Bone marrow (tissue), 2 donors: ENCODE results near the gene PER2.
A peak's percentile ranks its signal among the peaks of the same experiment; 100 is the strongest.

Experiments
- DNase-seq, 2 donors: peaks; one replicate each; lab custom pipeline; 2025; lab: John Stamatoyannopoulos, UW

The PER2 gene

DNA sequence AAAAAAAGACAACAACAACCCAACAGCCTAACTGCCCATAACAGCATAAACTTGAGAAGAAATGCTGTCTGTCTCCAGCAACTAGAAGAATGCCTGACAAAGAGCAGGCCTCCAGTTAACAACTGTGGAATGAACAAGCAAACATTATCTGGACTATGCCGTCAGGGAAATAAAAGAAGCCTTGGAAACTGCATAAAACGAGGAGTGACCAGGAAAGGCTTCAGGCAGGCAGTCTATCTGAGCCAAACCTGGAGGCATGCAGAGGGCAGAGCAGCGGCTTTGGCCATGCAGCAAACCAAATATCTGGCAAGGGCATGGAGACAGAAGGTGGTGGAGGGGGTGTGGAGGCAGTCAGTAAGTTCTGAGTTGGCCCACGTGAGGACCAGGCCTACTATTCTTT lies 59.7 kb downstream of the PER2 start:
- DNase-seq = no peak

DNA sequence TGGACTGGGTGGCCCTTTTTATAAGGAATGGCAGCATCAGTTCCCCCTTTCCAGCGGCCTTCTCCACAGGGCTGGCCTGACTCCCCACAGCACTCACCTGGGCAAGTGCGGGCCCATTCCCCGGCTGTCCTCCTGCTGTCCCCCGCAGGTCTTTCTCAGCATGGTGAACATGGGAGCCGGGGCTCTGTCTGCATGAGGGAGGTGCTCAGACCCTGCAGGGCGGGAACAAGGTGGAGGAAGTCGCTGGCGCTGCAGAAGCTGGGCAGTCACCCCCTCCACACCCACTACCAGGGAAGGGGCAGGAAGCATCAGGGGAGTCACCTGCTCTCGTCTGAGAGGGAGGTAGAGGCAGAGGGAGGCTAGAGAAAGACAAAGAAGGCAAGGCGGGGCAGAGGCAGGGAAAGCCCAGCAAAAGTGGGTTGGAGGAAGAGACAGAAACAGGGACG lies 60.8 kb downstream of the PER2 start:
- no peak for DNase-seq

DNA sequence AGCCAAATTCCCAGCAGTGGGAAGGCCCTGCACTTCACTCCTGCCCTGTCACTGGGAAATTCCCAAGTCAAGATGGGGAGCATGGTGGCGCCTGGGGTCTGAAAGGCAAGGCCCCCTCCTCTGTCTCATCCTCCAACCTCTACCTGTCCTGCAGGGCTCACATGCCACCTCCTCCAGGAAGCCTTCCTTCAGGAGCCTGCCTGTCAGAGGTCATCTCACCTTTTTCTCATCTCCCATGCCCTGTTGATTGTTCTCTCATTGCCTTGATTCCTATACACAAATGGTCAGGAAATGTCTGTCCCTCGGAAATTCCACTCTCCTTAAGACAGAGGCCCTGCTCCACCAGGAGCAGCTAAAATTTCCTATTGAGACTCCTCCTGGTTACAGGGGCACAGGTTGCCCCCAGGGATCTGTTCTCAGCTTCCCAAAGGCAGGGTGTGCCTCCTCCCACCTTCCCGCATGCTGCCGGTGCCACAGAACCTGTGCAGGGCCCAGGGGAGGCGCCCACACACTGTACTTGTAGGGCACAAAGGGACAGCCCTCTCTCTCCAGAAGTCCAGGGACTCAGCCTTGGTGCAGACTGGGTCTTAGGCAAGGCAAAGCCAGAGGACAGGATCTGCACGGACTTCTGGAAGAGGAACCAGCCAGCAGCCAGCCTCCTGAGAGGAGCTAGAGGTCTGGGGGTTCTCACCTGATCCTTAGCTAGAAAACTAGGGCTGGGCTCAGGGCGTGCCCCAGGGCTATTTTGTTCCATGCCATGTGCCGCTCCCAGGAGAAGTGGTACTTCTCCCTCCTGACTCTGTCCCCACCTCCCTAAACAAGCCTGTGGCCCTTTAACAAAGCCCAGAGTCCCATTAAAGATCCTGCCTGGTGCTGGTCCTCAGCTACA lies 61.5 kb downstream of the PER2 start:
- no peak for DNase-seq

DNA sequence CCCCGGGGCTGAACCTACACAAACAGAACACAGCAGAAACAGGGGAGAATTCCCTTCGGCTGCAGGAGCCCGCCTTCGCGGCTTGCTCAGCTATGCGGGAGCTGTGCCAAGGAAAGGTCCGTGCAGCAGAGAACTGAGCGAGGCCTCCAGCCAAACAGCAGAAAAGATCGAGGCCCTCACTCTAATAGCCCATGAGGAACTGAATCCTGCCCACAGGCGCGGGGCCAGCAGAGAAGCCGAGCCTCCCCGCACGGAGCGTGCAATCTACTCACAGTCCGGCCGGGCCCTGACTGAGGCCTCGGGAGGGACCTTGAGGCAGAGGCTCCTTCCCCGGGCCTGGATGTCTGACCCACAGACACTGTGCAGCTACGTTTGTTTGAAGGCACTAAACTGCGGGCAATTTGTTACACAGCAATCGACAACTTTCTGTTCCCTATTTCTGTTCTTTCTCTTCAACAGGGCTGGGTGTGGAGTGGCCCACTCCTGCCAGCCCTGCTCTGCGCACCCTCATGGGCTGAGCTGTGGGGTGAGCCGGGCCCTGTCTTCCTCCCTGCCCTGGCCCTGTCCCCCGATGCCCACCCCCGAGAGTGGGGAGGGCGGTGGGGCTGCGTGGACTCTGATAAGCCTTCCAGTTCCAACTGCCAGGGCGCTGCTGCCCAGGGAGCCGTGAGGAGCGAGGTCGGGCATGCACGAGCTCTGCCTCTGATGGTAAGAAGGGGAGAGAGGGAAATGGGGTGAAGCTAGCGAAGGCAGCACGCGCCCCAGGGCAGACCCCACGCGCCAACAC lies 62.3 kb downstream of the PER2 start:
- no peak for DNase-seq

DNA sequence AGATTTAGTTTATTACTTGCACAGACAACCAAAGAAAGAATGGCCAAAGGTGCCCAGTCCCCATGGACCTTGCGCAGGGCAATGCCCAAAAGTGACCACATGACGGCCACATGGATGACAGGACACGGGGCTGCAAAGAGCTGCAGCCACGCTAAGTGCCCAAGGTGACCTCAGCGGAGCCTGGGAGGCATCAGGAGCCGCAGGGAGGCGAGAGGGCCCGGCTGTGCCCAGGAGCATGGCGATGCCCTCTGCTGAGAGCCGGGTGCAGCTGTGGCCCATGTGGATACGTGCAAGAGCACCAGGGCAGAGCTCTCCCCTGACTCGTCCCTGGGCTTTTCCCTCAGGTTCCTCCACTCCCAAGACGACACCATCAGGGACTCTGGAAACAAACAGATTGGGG lies 63.3 kb downstream of the PER2 start:
- DNase-seq = no peak

DNA sequence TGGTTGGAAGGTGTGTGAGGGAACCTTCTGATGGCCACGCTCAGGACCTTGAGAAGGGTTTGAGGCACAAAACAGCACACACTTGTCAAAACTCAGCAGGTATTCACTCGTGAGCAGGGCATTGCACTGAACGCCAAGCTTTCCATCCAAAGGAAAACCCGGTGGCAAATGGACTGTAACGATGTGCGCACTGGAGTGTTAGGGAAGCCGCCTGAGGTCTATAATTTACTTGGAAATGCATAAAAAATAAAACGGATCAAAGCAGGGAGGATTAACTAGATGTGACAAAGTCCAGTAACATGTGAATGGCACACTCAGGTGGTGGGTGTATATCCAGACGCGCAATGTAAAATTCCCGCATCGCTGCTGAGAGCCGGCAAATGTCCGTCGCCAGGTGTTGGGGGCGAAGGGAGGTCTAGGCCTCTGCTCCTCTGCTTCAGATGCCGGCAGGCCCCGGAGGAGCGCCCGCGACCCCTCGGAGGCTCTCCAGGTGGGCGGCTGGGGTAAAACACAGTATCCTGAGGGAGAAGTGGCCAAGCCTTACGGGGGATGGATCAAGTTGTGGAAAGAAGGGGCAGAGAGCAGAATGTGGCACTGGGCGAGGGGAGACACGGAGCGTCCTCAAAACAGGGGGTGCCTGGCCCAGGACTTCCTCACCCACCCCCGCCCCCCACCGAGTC lies 63.9 kb downstream of the PER2 start:
- no peak for DNase-seq

DNA sequence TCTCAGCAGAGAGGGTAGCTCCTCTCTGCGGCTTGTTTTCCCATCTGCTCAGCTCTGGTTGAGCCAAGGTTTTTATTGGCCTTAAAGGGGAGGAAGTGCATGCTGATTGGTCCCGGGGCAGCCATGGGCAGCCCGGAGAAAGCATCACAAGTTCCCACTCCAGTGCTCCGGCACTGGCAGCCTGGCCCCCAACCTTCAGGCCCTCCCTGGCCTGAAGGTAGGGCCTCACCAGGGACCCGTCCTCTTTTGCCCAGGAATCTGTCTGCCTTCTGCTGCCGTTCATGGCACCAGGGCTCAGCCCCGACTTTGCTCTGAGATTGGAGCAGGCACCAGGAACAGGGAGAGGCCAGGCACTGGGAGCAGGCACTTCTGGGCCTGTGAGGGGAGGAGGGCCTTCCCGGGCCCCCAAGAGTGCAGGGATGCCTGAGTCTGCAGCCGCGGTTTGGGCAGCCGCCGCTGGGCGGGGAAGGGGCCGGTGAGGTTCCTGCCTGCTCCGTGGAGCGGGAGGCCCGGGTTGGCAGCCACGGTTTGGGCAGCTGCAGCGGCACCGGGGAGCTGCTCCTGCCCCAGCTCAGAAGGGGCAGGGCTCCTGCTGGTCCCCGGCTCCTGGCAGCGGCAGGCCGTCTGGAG lies 67.4 kb downstream of the PER2 start:
- DNase-seq = no peak

DNA sequence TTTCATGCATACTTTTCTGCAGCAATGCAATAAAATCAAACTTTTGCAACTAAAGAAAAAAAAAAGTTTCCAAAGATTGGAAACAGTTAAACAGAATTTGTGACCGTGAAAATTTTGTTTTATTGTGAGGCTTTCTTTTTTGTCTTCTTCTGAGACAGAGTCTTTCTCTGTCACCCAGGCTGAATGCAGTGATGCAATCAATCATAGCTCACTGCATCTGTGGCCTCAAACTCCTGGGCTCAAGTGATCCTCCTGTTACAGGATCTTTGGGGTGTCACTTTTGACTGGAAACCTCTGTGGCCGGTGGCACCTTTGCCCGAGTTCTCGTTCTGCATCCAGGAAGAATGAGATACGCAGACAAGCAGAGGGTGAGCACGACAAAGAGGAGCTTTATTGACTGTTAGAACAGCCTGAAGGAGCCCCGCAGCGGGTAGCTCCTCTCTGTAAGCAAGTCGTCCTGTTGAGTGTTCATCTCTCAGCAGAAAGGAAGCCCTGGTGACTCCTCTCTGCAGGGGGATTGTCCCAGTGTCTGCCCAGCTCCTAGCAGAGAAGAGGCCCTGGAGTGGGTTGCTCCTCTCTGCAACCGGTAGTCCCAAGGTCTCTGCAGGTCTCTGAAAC lies 68.0 kb downstream of the PER2 start:
- DNase-seq = no peak

DNA sequence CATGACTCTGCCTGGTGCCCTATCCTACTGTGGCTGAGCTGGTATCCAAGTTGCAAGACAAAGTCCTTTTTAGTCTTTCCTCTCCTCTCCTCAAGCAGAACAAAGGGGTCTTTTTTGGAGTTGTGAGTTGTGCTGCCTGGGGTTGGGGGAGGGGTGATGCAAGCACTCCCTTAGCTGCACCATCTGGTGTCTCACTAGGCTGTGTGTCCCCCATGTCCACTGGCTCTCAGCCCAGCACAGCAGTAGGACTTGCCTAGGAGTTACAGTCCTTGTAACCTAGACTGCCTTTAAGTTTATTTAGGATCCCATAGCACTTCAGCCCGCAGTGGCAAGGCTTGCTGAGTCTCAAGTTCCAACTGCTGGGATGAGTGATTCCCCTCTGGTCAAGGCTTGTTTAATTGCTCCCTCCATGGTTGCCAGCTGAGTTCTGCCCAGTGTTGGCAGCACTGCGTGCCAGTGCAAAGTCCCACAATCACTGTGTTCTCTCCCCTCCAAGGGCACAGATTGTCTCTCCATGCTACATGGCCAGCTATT lies 71.7 kb downstream of the PER2 start:
- DNase-seq = no peak

DNA sequence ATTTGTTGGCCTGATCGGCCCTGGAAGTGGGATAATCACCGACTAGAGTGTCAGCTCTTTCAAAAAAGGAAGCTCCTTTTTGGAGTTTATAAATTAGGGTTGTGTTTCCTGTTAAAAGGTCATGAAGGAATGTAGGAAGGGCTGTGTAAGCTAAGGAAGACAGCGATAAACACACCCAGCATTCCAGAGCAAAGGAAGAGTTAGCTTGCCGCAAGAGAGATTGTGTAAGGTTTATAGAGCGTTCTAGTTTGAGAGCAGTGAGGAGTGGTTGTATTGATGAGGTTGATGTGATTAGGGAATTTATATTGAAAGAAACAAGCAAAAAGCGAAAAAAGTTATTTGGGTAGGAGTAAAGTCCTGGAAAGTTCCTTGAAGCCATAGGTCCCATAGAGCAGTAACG lies 81.4 kb downstream of the PER2 start:
- no peak for DNase-seq

DNA sequence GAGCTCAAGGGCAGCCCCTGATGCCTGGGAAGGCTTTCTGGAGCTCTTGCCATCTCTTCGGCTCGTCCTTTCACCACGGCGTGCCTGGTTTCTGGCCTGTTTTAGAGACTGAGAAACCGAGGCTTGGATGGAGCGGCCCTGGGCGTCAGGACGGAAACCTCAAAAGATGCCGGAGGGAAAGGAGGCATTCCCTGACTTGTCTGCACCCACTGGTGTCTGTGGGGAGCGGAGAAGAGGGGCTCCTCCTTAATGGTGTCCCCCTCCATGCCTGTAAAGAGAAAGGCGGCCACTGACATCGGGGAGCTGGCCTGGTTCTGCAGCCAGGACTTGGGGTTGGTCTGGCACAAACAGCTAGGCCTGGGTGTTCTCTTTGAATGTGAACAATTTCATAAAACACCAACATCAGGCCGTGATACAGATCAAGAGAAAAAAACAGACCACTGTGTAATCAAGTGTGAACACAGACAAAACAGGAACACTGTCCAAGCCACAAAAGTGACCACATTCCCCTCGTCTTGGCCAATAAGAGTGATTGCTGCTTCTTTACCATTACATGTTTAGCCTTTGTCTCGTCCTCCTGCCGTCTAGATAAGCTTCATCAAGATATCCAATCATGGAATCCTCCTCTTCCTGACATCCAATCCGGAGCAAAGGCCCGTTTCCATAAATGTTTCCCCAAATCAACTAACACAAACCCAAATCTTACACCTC lies 84.3 kb downstream of the PER2 start:
- DNase-seq = no peak

DNA sequence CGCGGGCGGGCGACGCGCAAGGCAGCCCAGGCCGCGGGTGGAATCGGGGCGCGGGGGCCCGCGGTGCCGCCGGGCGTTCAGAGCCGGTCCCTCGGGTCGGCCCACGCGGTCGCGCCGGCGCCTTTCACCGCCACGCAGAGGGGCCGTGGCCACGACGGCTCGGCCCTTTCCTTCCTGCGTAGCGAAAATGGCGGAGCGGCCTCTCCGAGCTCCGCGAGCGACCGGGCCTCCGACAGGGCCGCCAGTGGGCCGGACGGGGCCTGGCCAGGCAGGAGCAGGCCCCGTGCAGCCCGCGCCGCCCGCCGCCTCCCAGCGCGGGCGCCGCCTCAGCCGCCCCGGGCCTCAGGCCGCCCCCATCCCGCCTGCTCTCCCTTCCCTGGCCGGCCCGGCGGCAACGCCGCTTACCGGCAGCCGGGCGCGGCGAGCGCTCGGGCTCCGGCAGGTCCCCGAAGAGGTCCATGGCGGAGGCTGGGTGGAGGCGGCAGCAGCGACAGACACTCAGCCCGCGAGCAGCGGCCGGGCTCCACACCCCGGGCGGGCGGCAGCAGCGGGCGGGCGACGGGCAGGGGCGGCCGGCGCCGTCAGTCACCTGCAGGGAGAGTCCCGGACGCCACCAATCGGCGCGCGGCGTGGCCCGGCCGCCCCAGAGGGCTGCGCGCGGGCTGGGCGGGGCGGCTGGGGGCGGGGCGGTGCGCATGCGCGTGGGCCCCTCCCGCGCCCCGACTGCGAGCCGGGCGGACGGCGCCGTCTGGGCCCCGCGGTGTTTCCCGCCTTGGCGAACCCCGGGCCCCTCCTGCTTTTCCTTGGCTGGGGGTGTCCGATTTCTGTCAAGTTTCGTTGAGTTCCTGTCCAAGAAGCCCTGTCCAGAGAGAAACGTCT lies 85.1 kb downstream of the PER2 start, which contains the start of gene ILKAP:
ILKAP (minus strand) TSS at position 602 of the 879 bp plus-strand sequence; CDS start at position 460, 142 bp downstream.
- peak; percentile 64 to 73 for DNase-seq

DNA sequence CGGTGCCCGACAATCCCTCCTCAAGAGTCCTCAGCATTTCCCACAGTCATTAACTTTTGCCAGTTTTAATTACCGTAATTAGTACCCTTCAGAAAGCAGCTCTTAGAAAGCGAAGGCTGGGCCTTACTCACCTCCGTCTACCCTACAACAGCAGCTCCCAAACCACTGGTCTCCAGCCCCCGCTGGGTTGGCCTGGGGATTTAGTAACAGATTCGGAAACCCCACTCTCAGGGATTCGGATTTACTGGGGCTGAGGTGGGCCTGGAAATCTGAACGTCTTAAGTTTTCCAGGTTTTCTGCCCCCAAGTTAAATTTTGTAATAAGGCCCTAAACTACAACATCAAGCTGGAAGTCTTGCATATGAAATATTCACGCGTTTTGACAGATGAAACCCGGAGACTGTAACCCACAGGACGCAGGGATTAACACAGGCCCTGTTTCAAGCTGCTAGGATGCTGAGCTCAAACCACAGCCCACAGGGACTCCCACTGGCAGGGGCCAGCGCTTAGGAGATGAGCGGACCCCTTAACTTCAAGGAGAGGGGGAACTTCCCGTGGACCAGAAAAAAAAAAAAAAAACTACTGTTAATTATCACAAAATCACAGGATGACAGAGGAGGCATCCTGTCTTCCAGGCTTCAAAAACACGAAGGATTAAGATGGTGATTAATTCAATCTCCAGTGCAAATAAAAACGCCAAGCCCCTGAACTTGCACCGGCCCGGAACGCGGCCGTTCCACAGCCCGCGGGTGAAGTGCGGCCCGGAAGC lies 85.9 kb downstream of the PER2 start:
- no peak for DNase-seq
